ENCODE results near the gene TMPRSS3. TPM values are rescaled to one million over a fixed set of nuclear protein-coding genes. Genes with fewer than 3 reads are reported as not detected.
A peak's percentile ranks its signal among the peaks of the same experiment; 100 is the strongest.

The TMPRSS3 gene
- total RNA-seq, 2 donors from 2014 or later: not detected

DNA sequence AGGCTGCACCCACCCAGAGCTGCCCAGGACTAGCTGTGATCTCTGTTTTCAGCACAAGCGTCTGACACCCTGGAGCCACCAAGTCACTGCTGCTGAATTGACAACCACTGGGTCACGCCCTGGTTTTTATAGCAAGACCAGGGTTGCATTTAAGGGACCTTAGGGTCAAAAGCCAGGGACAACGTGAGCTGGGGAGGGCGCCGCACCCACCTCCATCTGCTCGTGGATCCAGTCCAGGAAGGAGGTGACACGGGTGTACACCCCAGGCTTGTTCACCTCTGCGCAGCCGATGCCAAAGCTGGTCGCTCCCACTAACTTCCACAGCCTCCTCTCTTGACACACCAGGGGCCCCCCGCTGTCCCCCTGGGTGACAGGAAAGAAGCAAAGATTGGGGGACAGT lies 20.3 kb downstream of the TMPRSS3 start:
- 88 to 95% methylated on average over 10 to 11 of the region's 11 CpGs for WGBS, 2 experiments (ENCODE audit: insufficient coverage in 1 of 2, insufficient read length in 1 of 2)
- Mint-ChIP-seq H3K27me3 (ENCODE audit: insufficient read depth) (peaks cover 4% of the 10 kb centered on the region), H3K4me3 (no peak overlapping the region), H3K27ac (no peak overlapping the region), H3K36me3 (ENCODE audit: low read depth) (no peaks in the 10 kb centered on the region), H3K4me1 (peaks cover 4% of the 10 kb centered on the region), H3K9me3 (no peaks in the 10 kb centered on the region)
- no peak overlapping the region for H3K9ac ChIP-seq (ENCODE audit: extremely low read depth, low read length, poor library complexity, severe bottlenecking)
- no peak overlapping the region for H3K27ac ChIP-seq (ENCODE audit: low read depth, low read length)
- no peaks in the 10 kb centered on the region for H3K4me1 ChIP-seq (ENCODE audit: control insufficient read depth, insufficient read depth, low read length)
- TF ChIP-seq, protein P1, sequence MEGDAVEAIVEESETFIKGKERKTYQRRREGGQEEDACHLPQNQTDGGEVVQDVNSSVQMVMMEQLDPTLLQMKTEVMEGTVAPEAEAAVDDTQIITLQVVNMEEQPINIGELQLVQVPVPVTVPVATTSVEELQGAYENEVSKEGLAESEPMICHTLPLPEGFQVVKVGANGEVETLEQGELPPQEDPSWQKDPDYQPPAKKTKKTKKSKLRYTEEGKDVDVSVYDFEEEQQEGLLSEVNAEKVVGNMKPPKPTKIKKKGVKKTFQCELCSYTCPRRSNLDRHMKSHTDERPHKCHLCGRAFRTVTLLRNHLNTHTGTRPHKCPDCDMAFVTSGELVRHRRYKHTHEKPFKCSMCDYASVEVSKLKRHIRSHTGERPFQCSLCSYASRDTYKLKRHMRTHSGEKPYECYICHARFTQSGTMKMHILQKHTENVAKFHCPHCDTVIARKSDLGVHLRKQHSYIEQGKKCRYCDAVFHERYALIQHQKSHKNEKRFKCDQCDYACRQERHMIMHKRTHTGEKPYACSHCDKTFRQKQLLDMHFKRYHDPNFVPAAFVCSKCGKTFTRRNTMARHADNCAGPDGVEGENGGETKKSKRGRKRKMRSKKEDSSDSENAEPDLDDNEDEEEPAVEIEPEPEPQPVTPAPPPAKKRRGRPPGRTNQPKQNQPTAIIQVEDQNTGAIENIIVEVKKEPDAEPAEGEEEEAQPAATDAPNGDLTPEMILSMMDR (conservative IDR thresholded peaks at IDR 0.05): no peak
- no peak for DNase-seq
- H3K4me3 ChIP-seq (ENCODE audit: low read length): no peak overlapping the region
- no peaks in the 10 kb centered on the region for H3K9me3 ChIP-seq (ENCODE audit: control insufficient read depth, low read length)
- no peaks in the 10 kb centered on the region for H3K27me3 ChIP-seq (ENCODE audit: control insufficient read depth, insufficient read depth, low read length, poor library complexity, severe bottlenecking)
- H3K36me3 ChIP-seq (ENCODE audit: control insufficient read depth, insufficient read depth, low read length): no peaks in the 10 kb centered on the region

DNA sequence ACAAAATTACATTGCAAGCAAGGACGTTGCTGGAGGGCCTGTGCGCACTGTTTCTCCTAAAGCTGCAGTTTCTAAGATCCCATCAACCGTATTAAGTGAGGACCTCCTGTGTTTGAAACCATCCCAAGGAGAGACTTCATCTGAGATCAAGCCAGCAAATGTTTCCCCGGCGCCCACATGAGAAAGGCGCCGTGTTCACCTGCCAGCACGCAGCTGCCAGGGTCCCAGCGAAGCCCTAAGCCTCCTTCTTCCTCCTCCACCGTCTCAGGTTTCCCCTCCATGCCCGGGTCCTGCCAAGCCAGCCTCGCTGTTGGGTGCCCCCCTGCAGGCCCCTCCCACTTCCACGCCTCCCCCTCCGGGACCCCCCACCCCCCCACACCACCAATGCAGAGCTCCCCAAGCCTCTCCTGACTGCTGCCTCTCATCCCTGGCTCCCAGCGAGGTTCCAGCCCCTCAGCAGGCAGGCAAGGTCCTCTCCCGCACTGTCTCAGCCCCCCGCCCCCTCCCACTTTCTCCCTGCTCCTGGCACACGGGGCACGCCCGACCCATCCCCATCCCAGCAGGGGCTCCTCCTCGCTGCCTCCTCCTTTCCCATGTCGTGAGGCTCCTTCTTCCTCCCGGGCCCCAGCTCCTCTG lies 20.9 kb downstream of the TMPRSS3 start:
- no peaks in the 10 kb centered on the region for H3K36me3 ChIP-seq (ENCODE audit: control insufficient read depth, insufficient read depth, low read length)
- no peak overlapping the region for H3K27ac ChIP-seq (ENCODE audit: low read depth, low read length)
- Mint-ChIP-seq H3K4me3 (no peak overlapping the region), H3K27ac (no peak overlapping the region), H3K36me3 (ENCODE audit: low read depth) (no peaks in the 10 kb centered on the region), H3K27me3 (ENCODE audit: insufficient read depth) (peaks cover 4% of the 10 kb centered on the region), H3K4me1 (peaks cover 4% of the 10 kb centered on the region), H3K9me3 (no peaks in the 10 kb centered on the region)
- DNase-seq: peak; percentile 67
- no peaks in the 10 kb centered on the region for H3K4me1 ChIP-seq (ENCODE audit: control insufficient read depth, insufficient read depth, low read length)
- H3K9me3 ChIP-seq (ENCODE audit: control insufficient read depth, low read length): no peaks in the 10 kb centered on the region
- TF ChIP-seq, protein P1 (conservative IDR thresholded peaks at IDR 0.05): no peak
- WGBS, 2 experiments (ENCODE audit: insufficient coverage in 1 of 2, insufficient read length in 1 of 2): 53 to 62% methylated on average over 10 to 21 of the region's 23 CpGs
- no peak overlapping the region for H3K4me3 ChIP-seq (ENCODE audit: low read length)
- no peak overlapping the region for H3K9ac ChIP-seq (ENCODE audit: extremely low read depth, low read length, poor library complexity, severe bottlenecking)
- H3K27me3 ChIP-seq (ENCODE audit: control insufficient read depth, insufficient read depth, low read length, poor library complexity, severe bottlenecking): no peaks in the 10 kb centered on the region

DNA sequence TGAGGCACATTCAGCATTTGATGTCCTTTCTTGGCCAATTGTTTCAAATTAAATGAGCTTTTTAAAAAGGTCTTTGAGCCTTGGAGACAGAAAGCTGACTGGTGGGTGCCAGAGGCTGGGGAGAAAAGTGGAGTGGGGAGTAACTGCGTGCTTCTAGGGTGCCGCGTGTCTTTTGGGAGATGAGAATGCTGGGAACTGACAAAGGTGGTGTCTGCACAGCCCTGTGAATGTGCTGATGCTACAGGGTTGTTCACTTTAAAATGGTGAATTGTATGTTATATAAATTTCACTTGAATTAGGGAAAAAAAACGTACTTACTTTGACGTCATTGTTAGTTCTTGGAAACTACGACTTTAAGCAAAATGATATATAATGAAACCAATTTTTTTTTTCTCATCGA lies 21.4 kb downstream of the TMPRSS3 start:
- H3K27me3 Mint-ChIP-seq (ENCODE audit: insufficient read depth): peaks cover 4% of the 10 kb centered on the region
- H3K4me1 Mint-ChIP-seq: peaks cover 4% of the 10 kb centered on the region
- no peak overlapping the region for H3K27ac Mint-ChIP-seq
- DNase-seq: no peak
- TF ChIP-seq, protein P1 (conservative IDR thresholded peaks at IDR 0.05): no peak
- 89 to 97% methylated on average over 7 of the region's 7 CpGs for WGBS, 2 experiments (ENCODE audit: insufficient coverage in 1 of 2, insufficient read length in 1 of 2)
- Histone ChIP-seq H3K4me3 (ENCODE audit: low read length) (no peak overlapping the region), H3K36me3 (ENCODE audit: control insufficient read depth, insufficient read depth, low read length) (no peaks in the 10 kb centered on the region), H3K9ac (ENCODE audit: extremely low read depth, low read length, poor library complexity, severe bottlenecking) (no peak overlapping the region), H3K27ac (ENCODE audit: low read depth, low read length) (no peak overlapping the region), H3K4me1 (ENCODE audit: control insufficient read depth, insufficient read depth, low read length) (no peaks in the 10 kb centered on the region), H3K27me3 (ENCODE audit: control insufficient read depth, insufficient read depth, low read length, poor library complexity, severe bottlenecking) (no peaks in the 10 kb centered on the region), H3K9me3 (ENCODE audit: control insufficient read depth, low read length) (no peaks in the 10 kb centered on the region)
- H3K36me3 Mint-ChIP-seq (ENCODE audit: low read depth): no peaks in the 10 kb centered on the region
- H3K9me3 Mint-ChIP-seq: no peaks in the 10 kb centered on the region
- no peak overlapping the region for H3K4me3 Mint-ChIP-seq
